Inferior parietal cortex (tissue), 1 donor: Measurements from ENCODE around the gene NDST3.
"Not testable (repeated sequence)": the region's sequence is repeated elsewhere in the genome, so short reads cannot be mapped to it uniquely, and the experiment has no call there.

Experiments
- DNase-seq: peaks from one replicate; pipeline ENCODE4 v3.0.0-alpha.2; 2016; ENCODE audit errors: extremely low spot score

The NDST3 gene

DNA sequence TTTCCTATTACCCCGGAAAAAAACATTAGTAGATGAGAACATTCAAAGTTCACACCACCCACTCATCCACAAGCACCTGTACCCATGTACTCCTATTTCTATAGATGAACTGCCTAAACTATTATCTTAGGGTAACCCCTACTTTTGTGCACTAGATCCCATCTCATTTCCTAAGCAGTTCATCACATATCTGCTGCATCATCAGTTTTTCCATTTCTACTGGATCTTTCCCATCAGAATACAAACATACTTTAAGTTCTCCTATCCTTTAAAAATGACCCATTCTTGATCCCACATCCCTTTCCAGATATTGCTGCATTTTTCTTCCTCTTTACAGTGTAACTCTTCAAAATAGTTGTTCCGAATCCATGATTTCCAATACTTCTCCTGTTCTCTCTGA is 237.5 kb downstream of the NDST3 start:
- no peak for DNase-seq

DNA sequence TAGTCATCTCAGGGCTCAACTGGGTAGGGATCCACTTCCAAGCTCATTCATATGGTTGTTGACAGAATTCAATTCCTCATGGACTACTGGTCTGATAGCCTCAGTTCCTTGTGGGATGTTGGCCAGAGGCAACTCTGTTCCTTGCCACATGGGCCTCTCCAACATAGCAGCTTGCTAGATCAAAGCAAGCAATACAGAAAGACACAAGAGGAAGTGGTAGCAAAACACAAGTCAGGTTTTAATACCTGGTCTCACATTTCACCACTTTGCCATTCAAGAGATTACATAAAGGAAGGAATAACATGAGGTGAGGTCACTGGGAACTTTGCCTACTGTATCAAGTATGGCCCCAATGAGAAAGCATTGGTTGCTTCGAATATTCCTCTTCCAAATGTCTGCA is 239.4 kb downstream of the NDST3 start:
- no peak for DNase-seq

DNA sequence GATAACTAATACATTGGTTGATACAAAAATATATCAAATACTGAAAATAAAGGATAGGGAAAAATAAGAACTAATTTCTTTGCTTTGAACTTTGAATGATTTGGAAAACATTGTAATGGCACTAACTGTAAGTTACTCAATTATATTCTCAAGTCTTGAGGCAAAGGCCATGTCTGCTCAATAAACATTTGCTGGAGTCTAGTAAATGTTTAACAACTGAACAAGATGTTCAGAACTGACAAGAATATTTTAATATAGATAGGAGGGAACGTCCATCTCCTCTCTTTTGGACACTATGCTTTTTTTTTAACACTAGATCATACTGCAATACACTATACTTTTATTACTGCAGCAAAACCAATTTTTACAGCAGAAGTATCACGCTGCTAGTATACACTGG is 242.3 kb downstream of the NDST3 start:
- DNase-seq = no peak

DNA sequence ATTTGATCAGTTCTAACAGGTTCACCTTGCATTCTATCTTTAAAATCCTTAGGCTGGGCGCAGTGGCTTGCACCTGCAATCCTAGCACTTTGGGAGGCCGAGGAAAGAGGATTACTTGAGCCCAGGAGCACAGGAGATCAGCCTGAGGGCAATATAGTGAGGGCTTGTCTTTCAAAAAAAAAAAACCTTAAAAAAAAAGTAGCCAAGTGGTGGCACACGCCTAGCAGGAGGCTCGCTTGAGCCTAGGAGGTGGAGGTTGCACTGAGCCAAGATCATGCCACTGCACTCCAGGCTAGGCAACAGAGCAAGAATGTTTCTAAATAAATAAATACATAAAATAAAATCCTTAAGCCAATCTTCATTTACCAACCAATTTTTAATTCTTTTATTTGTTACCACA is 243.0 kb downstream of the NDST3 start:
- no peak for DNase-seq

DNA sequence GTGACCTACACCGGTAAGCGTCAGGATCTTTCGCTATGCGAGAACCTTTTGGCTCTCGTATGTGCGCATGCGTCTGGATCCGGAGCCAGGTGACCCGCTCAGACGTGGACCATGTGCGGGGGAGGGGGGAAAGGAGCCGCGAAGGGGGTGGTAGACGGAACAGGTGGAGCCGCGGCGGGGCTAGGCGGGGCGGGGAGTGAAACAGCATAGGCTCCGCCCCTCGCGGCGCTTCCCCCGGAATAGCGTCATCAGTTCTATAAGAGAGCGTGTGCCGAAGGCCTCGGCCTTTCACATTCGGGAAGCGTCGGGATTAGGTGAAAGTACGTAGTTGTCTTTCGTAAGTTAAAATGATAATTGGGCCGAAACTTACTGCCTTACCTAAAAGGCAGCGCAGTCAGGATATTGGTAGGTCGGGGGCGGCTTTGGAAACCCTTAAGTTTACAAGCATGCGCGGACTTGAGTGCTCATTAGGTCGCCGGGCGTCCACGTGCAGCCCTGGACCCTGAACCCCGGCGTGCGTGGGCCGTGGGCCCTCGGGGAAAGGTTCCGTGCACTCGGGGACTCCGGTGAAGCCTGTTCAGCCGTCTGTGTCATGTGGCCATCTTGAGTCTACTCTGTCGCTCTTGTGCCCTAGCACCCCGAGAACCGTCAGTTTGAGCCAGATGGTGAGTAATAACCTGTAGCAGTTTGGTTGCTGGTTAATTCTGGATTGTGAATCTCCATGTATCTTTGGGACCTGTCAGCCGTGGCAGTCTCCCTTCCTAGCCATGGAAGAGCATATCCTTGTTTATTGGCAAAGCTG is 244.4 kb downstream of the NDST3 start:
- DNase-seq = peak; percentile 91

DNA sequence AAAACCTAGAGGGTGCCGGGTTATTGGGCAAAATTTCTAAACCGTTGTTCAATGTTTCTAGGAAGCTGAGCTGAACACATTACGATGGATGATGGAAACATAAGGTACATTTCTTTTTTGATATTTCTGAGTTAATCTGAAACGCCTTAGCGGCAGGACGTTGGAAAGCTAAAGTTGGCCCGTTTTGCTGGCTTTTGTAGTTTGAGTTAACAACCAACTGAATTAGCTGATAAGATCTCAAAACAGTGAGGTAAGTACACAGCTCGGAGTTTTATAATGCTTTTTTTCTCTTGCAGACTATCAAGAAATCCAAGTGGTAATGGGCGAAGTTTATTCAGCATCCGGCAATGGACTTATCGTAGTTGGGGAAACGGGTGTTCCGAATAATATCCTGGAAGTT is 245.0 kb downstream of the NDST3 start:
- DNase-seq = no peak

DNA sequence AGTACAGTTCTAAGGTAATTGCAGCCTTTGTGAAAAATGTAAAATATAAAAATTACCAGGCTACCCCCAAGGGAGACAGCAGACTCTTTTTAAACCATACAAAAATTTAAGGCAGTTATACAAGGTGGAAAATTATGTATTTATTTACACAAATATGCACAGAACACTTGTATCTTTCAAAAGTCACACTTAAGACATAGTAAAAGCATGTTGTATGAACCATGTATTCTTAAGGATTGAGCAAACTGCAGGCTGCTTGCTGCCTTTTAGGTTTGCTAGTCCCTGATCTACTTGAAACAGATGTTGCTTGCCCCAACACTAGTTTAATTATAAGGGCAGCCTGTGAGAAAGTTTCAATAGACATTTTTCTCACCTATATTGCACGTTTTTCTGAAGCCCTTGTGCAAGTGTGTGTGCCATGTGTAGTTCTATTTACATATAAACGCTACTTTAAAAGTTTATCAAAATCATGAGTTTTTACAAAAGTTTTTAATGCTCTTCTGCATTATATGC is 245.7 kb downstream of the NDST3 start:
- DNase-seq = no peak

DNA sequence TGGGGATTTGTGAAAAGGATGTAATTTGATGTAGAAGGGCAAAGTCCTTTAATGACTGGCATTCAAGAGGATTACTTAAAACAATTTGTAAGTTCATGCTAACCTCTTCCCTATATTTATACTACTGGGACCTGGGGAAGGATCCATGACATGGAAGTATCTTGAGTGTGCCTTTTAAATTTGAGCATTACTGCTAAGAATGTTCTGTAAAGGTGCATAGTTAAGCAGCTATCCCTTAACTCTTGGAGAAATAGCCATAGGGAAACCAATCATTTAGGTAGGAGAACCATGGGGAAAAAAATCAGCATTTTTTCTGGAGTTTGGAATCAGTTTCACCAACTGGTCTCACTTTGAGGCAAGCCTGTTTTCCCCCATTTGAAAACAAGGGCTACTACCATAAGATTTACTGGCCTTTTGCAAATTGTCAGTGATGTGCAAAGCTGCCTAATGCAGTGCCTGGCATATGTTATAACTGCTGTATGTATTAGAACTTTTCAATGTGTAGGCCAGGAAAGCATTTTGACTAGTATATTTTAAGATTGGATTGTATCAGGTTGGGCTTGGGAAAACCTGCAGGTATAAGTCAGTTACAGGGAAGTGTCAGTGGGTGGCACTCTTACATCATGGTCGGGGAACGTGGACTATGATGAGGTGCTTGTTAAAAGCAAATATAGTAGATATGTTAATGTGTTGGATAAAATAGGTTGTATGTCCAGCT is 246.4 kb downstream of the NDST3 start:
- DNase-seq = peak; percentile 67

DNA sequence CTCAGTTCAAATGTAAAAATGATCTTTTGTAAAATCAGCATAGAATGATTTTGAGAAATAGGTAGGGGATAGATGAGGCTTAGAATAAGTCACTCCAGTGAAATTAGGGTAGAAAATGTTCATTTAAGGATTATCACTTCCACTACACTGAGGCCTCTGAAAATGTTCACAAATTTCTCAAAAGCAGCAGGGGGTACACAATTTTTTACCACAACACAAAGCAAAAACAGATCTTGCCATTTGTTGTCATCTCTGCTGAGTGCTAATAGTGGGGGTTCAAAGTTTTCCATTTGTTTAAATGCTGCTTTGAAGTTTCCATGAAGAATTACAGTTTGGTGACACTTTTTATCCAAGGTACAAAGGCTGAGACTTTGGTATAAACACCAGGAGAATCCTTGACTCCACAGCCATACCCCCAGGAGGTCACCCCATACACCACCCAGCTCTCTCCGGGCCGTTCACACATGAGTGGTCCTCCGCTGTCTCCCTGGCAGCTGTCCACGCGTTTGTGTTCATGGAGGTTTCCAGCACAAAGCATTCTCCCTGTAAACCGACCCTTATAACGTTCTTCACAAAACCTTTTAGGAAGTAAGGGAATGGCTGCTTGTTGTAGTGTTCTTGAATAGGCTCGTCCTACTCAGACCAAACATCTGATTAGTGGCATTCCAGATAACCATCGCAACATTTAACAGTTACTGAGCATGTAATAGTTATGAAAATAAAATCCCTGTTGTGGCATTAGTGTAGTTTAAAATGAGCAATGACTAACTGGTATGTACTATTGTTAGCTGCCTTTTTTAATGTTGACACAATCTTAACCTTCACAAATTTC is 247.5 kb downstream of the NDST3 start:
- DNase-seq = no peak

DNA sequence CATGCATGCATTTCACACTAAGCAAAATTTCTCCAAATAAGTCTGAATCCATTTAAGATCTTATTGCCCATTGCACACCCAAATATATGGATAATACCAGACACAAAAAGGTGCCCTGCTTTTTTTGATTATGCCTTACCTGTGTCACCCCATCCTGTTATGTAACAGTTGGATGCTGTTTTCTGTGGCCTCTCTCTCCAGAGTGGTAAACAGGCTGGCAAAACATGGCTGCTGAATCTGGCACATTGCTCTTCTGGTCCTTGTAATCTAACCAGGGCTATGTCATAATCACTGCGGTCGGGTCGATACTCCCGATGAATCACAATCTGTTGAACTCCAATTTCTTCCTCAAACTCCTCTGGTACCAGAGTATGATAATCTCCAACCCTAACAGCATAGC is 248.4 kb downstream of the NDST3 start:
- no peak for DNase-seq

DNA sequence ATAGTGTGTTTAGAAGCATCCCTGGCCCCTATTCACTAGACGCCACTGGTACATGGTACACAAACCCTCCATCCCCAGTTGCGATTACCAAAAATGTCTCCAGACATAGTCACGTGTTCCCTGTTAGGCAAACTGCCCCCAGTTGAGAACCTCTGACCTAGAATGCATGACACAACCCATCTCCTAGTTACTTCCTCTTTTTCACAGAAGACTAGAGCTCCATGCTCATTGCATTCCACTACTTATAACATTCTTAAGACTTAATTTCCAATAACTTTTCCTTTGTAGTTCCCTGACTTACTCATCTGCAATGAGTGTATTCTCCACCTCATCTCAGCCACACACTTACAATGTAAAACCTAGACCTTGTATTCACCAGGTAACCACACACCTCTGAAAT is 249.9 kb downstream of the NDST3 start:
- no peak for DNase-seq

DNA sequence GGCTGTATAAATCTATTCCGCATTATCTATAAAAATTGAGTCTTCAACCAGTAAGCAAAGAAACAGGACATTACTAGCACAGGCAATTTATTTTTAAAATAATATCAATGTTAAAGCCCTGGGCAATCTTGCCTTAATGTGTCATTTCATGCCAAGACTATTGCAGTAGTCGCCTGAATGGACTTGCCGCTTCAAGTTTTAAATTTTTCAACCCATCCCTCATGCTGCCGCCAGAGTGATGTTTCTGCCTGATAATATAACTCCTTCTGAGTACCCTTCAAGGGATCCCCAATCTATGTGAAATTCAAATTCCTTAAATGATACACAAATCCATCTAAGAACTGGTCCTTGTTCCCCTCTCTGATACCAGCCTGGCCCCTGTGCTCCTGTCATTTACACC is 251.6 kb downstream of the NDST3 start:
- no peak for DNase-seq

DNA sequence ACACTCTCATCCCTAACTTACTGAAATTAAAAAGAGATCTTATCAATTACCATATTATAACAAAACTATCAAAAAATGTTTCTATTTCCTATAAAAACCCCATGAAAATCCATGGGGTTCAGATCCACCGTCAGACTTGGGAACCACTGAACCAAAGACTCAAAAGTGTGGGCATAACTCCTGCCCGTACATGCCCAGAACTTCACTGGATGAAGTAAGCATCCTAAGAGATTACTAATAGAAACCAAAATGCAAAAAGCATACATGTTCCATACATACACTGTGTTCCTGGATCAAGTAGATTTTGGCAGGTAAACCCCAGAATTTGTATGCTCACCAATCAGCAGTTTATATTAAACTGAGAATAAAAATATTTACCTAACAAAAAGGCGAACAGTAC is 252.4 kb downstream of the NDST3 start:
- no peak for DNase-seq

DNA sequence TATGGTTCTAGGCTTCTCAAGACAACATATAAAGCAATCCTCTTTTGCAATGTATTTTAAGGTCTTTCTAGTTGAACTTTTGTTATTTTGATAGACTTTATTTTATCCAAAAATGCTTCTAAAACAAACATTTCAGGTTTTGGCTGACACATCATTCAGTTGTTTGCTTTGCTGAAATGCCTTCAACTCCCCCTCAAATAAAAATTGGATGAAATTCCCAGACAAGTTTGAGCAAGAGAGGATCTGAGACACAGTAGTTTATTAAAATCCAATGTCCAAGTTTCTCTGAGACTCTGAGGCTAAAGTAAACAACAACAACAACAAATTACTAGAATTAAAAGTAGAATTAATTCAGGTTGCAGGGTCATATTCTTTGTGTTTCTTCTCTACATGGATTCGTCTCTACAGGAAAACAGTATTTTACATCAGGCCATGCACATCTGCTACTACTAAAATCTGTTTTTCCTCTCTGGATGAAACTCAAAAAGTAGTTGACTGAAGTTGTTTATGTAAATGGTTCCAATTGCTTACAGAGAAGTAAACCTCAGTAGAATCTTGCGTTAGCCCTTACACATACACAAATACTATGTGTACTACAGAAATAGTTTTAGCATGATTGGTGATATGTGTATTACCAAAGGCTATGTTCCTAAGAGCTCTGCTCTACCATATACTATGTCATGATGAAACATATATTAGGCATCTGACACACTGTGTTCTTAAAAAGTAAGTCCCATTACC is 253.6 kb downstream of the NDST3 start:
- no peak for DNase-seq

DNA sequence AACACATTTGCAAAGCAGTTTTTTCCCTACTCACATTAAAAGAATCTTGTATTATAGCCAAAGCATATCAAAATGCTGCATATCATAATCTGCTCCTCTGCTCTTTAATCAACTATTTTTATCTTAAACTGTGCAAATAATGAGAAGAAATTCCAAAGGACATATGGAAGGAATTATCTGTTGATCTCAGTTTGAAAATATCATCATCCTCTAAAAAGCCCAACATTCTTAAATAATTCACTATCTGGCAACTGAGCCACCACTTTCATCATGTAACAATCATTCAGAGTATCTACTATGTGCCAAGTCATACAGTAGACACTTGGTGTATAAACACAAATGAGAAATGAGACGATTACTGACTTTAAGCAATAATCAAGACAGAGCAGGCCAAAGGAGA is 255.5 kb downstream of the NDST3 start:
- DNase-seq = no peak

DNA sequence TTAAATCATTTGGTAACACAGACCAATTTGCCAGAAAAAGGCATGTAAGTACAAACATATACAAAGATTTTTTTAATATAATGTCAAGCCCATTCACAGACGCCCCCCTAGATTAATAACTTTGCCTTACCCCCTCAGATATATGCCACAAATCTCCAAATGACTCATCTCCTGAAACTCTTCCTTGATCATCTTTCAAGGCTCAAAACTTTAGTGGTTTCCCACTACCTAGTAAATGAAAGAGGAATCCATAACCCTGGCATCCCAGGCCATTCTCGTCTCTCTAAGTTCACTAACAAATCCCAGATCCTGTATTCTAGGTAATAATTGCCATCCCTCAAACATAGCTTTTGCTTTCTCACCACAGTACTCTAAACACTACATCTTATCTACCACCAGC is 256.7 kb downstream of the NDST3 start:
- DNase-seq = no peak

DNA sequence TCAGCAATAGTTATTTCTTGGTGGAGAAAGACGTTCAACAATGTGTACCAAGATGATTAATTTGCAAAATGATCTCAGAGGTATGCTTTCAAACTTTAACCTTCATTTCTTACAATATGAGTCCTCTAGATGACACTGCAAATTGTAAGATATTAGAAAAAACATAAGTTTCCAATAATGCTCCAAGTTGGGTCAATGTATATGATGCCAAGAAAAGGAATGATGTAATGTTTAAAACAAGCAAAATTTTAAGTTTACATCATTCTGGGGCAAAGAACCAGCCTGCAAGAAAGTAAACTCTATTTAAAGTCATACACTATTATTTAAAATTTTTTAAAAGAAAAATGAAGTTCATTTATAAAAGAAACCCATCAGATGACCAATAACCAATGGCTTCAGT is 262.4 kb downstream of the NDST3 start:
- no peak for DNase-seq

DNA sequence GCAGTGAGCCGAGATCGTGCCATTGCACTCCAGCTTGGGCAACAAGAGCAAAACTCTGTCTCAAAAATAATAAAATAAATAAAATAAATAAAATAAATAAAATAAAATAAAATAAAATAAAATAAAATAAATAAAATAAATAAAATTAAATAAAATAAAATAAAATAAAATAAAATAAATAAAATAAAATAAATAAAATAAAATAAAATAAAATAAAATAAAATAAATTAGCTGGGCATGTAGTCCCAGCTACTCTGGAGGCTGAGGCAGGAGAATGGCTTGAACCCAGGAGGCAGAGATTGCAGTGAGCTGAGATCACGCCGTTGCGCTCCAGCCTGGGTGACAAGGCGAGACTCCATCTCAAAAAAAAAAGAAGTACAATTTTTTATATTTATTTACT is 265.3 kb downstream of the NDST3 start:
- not testable (repeated sequence) for DNase-seq

DNA sequence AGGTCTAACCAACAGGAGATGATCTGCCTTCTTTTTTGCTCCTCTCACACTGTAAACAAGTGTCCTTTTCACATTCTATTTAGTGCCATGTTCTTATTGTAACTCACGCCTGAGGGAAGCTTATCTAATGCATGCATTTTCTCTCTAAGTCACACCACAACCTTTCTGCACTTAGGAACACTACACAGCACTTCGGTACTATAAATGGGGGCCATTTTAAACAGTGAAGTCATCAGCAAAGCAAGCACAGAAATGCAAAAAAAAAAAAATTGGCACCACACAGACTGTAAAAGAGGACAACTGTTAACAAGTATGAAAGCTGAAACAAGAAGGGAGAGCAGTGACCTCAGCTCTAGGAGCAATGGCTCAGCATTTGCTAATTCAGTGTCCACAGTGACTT is 273.4 kb downstream of the NDST3 start:
- DNase-seq = no peak
